ENCODE data around the gene OR10R2.

DNA sequence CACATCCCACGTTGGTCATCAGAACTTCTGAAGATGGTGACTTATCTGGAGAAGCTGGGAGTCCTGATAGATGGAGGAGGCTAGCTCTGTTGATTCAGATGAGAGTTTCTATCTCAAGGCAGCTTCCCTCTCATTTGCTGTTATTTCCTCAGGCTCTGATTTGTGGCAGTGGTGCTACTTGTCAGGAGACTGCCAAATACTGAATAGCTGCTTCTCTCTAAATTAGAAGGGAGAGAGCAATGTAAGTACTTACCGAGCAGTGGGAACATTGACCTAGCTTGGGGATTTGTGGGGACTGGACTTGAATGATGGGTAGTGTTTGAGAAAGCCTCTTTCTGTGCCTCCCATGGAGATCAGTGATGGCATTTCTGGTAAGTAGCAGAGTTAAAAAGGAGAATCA is 10.5 kb upstream of the OR10R2 start, which contains the start of gene OR10K1:
- TF ChIP-seq PATZ1 (CRISPR knock-in tag; IDR thresholded peaks at IDR 0.05; ENCODE audit: borderline replicate concordance): no peak
- TF ChIP-seq, protein P1, sequence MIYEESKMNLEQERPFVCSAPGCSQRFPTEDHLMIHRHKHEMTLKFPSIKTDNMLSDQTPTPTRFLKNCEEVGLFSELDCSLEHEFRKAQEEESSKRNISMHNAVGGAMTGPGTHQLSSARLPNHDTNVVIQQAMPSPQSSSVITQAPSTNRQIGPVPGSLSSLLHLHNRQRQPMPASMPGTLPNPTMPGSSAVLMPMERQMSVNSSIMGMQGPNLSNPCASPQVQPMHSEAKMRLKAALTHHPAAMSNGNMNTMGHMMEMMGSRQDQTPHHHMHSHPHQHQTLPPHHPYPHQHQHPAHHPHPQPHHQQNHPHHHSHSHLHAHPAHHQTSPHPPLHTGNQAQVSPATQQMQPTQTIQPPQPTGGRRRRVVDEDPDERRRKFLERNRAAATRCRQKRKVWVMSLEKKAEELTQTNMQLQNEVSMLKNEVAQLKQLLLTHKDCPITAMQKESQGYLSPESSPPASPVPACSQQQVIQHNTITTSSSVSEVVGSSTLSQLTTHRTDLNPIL (CRISPR knock-in tag; IDR thresholded peaks at IDR 0.05; ENCODE audit: low read depth): no peak
- TF ChIP-seq ZFP30 (CRISPR knock-in tag; IDR thresholded peaks at IDR 0.05): no peak
- TF ChIP-seq OSR1 (CRISPR knock-in tag; IDR thresholded peaks at IDR 0.05): no peak
- TF ChIP-seq SNAI2 (CRISPR knock-in tag; IDR thresholded peaks at IDR 0.05): no peak
- no peak for TF ChIP-seq ARNTL (CRISPR knock-in tag; IDR thresholded peaks at IDR 0.05; ENCODE audit: borderline replicate concordance, low read depth)
- no peak for TF ChIP-seq POU6F1 (CRISPR knock-in tag; IDR thresholded peaks at IDR 0.05; ENCODE audit: borderline replicate concordance, low read depth)
- no peak for TF ChIP-seq ISL1 (CRISPR knock-in tag; IDR thresholded peaks at IDR 0.05)
- TF ChIP-seq, protein P2, sequence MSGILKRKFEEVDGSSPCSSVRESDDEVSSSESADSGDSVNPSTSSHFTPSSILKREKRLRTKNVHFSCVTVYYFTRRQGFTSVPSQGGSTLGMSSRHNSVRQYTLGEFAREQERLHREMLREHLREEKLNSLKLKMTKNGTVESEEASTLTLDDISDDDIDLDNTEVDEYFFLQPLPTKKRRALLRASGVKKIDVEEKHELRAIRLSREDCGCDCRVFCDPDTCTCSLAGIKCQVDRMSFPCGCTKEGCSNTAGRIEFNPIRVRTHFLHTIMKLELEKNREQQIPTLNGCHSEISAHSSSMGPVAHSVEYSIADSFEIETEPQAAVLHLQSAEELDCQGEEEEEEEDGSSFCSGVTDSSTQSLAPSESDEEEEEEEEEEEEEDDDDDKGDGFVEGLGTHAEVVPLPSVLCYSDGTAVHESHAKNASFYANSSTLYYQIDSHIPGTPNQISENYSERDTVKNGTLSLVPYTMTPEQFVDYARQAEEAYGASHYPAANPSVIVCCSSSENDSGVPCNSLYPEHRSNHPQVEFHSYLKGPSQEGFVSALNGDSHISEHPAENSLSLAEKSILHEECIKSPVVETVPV (CRISPR knock-in tag; IDR thresholded peaks at IDR 0.05): no peak
- no peak for TF ChIP-seq PPARA (CRISPR knock-in tag; IDR thresholded peaks at IDR 0.05; ENCODE audit: borderline replicate concordance)
- no peak for TF ChIP-seq ESRRG (CRISPR knock-in tag; IDR thresholded peaks at IDR 0.05)
- no peak for TF ChIP-seq TOX (CRISPR knock-in tag; IDR thresholded peaks at IDR 0.05; ENCODE audit: borderline replicate concordance)

Measured in SK-N-SH treated with all-trans-retinoic acid at 6 μM for 48 hours (cell line).